GM23338 (cell line): ENCODE data around the gene CACNA2D1. TPM values are rescaled to one million over a fixed set of nuclear protein-coding genes. Genes with fewer than 3 reads are reported as not detected.

Experiments used
- ATAC-seq: fragments of 200-7000 bp; cut with Tn5 transposase; 3 replicates; pipeline ENCODE4 v1.9.1; 2020
- DNase-seq: peaks from one replicate; pipeline ENCODE4 v3.0.0-alpha.2; 2015; ENCODE audit warnings: low spot score
- H2AFZ ChIP-seq: fragments of 200-600 bp; sonication (generic); 2 replicates; pipeline ENCODE4 v1.8.0; 2016; ENCODE audit warnings: antibody characterized with exemption, mild to moderate bottlenecking, moderate library complexity
- H3F3A ChIP-seq: fragments of 200-600 bp; sonication (generic); replicated peaks from 2 replicates; pipeline ENCODE4 v1.8.0; 2017; ENCODE audit warnings: antibody characterized with exemption, mixed run types, low read depth
- H3K27ac ChIP-seq: fragments of 200-600 bp; sonication (generic); 2 replicates; pipeline ENCODE4 v1.6.1; 2016; ENCODE audit warnings: low read depth
- H3K27me3 ChIP-seq: fragments of 200-600 bp; sonication (generic); 2 replicates; pipeline ENCODE4 v1.8.0; 2016; ENCODE audit warnings: mild to moderate bottlenecking, mixed run types, moderate library complexity; ENCODE audit not compliant: insufficient read depth
- H3K36me3 ChIP-seq: fragments of 200-600 bp; sonication (generic); 2 replicates; pipeline ENCODE4 v1.8.0; 2016; ENCODE audit warnings: mild to moderate bottlenecking; ENCODE audit not compliant: insufficient read depth
- H3K4me1 ChIP-seq: fragments of 200-600 bp; sonication (generic); 2 replicates; pipeline ENCODE4 v1.8.0; 2016; ENCODE audit warnings: mild to moderate bottlenecking, moderate library complexity; ENCODE audit not compliant: insufficient read depth
- H3K4me2 ChIP-seq: fragments of 200-600 bp; sonication (generic); 2 replicates; pipeline ENCODE4 v1.7.1; 2017; ENCODE audit warnings: mixed run types
- H3K4me3 ChIP-seq: fragments of 200-600 bp; sonication (generic); 2 replicates; pipeline ENCODE4 v1.6.1; 2016; ENCODE audit warnings: mixed run types
- H3K79me2 ChIP-seq: fragments of 200-600 bp; sonication (generic); replicated peaks from 2 replicates; pipeline ENCODE4 v1.8.0; 2017; ENCODE audit warnings: mild to moderate bottlenecking; ENCODE audit not compliant: insufficient read depth
- H3K9me2 ChIP-seq: fragments of 200-600 bp; sonication (generic); 2 replicates; pipeline ENCODE4 v1.8.0; 2017; ENCODE audit not compliant: insufficient read depth
- H4K20me1 ChIP-seq: fragments of 200-600 bp; sonication (generic); replicated peaks from 2 replicates; pipeline ENCODE4 v1.8.0; 2017; ENCODE audit warnings: mild to moderate bottlenecking; ENCODE audit not compliant: insufficient read depth
- H3K27ac Mint-ChIP-seq: 2 replicates; pipeline ENCODE4 v1.8.0; 2020; ENCODE audit warnings: inconsistent platforms, mild to moderate bottlenecking, moderate library complexity, mixed read lengths
- H3K27me3 Mint-ChIP-seq: 3 replicates; pipeline ENCODE4 v1.8.0; 2022; ENCODE audit warnings: low read depth, mild to moderate bottlenecking, moderate library complexity, mixed read lengths, inconsistent platforms; ENCODE audit not compliant: insufficient read depth, poor library complexity
- H3K36me3 Mint-ChIP-seq: 3 replicates; pipeline ENCODE4 v1.8.0; 2021; ENCODE audit warnings: low read depth, mild to moderate bottlenecking, inconsistent platforms, moderate library complexity, mixed read lengths
- H3K4me1 Mint-ChIP-seq: 3 replicates; pipeline ENCODE4 v1.8.0; 2020; ENCODE audit warnings: mild to moderate bottlenecking, inconsistent platforms, mixed read lengths
- H3K4me3 Mint-ChIP-seq: 3 replicates; pipeline ENCODE4 v1.8.0; 2021; ENCODE audit warnings: moderate library complexity, mild to moderate bottlenecking, inconsistent platforms, mixed read lengths
- H3K9me3 Mint-ChIP-seq: 3 replicates; pipeline ENCODE4 v1.8.0; 2020; ENCODE audit warnings: moderate library complexity, mild to moderate bottlenecking, inconsistent platforms, mixed read lengths
- CTCF ChIP-seq, 2 experiments: fragments of 200-600 bp in 1 of 2; sonication (generic) in 1 of 2; conservative IDR thresholded peaks; 2 replicates each; pipeline versions ENCODE4 v1.5.1 to v1.6.1; 2016 to 2017; ENCODE audit warnings: antibody characterized with exemption in 2 of 2, low read depth in 2 of 2, mild to moderate bottlenecking in 2 of 2, moderate library complexity in 1 of 2
- EZH2 ChIP-seq: fragments of 200-600 bp; sonication (generic); IDR thresholded peaks from one replicate; pipeline ENCODE4 v1.8.0; 2017; ENCODE audit warnings: antibody characterized with exemption, mild to moderate bottlenecking, low read depth; ENCODE audit not compliant: unreplicated experiment
- EZH2phosphoT487 ChIP-seq: fragments of 200-600 bp; sonication (generic); IDR thresholded peaks from one replicate; pipeline ENCODE4 v1.8.1; 2018; ENCODE audit warnings: antibody characterized with exemption; ENCODE audit not compliant: unreplicated experiment
- JUNB ChIP-seq: IDR thresholded peaks from one replicate; pipeline ENCODE4 v1.6.1; 2016; ENCODE audit warnings: antibody characterized with exemption; ENCODE audit not compliant: unreplicated experiment
- NANOG ChIP-seq: IDR thresholded peaks from 2 replicates; pipeline ENCODE4 v1.6.1; 2016; ENCODE audit warnings: antibody characterized with exemption, borderline replicate concordance
- STAT1 ChIP-seq: IDR thresholded peaks from one replicate; pipeline ENCODE4 v1.6.1; 2016; ENCODE audit warnings: antibody characterized with exemption; ENCODE audit not compliant: unreplicated experiment
- ZNF462 ChIP-seq: fragments of 250-450 bp; sonication (Bioruptor Pico); IDR thresholded peaks from 2 replicates; pipeline ENCODE4 v1.5.0; 2020; ENCODE audit warnings: mild to moderate bottlenecking, moderate library complexity
- polyA plus RNA-seq: library from polyadenylated mRNA; unstranded; fragments of >200 nt; fragmentation: Nextera tagmentation; extraction: Ambion mirVana; gene quantifications from 2 replicates; pipeline ENCODE4 v1.2.1, GENCODE V29; 2016
- total RNA-seq: library from RNA; depleted of rRNA; stranded (reverse); fragments of >200 nt; shearing (Covaris generic); gene quantifications from 2 replicates; pipeline ENCODE4 v1.2.3, GENCODE V29; 2014

Gene CACNA2D1
- total and polyA plus RNA-seq, 2 experiments from 2014 or later, result 7.0 to 20.4 TPM

- H3K36me3 ChIP-seq, result no peaks in the 10 kb centered on the region
- no peaks in the 10 kb centered on the region for H3K9me2 ChIP-seq
- H3K36me3 Mint-ChIP-seq, result no peaks in the 10 kb centered on the region
- no peak overlapping the region for H2AFZ ChIP-seq
- H3F3A ChIP-seq, result no peaks in the 10 kb centered on the region
- H3K27ac ChIP-seq, result no peak overlapping the region
- H3K27me3 ChIP-seq, result no peaks in the 10 kb centered on the region
- no peaks in the 10 kb centered on the region for H3K4me1 ChIP-seq
- DNase-seq (no peak), ATAC-seq (no peak)
- no peaks in the 10 kb centered on the region for H3K4me1 Mint-ChIP-seq
- no peak overlapping the region for H3K27ac Mint-ChIP-seq
- no peaks in the 10 kb centered on the region for H3K79me2 ChIP-seq
- no peak overlapping the region for H3K4me3 ChIP-seq
- H3K4me3 Mint-ChIP-seq, result no peak overlapping the region
- no peak overlapping the region for H3K4me2 ChIP-seq
- H3K9me3 Mint-ChIP-seq, result no peaks in the 10 kb centered on the region
- H4K20me1 ChIP-seq, result no peaks in the 10 kb centered on the region
- peaks cover 2% of the 10 kb centered on the region for H3K27me3 Mint-ChIP-seq
- no peak for TF ChIP-seq CTCF (conservative IDR thresholded peaks at IDR 0.05; ENCODE audit: low read depth in 2 of 2)
- TF ChIP-seq ZNF462 (CRISPR knock-in tag), result no peak
These were observed 345.2 kb downstream of the CACNA2D1 start for GRCh38 chr7:82098414-82098813.

GRCh38 chr7:82091126-82091684, 352.4 kb downstream of the CACNA2D1 start:
- no peak overlapping the region for H3K4me3 ChIP-seq
- no peak for DNase-seq
- H3K79me2 ChIP-seq, result no peaks in the 10 kb centered on the region
- no peaks in the 10 kb centered on the region for H3K4me1 Mint-ChIP-seq
- no peaks in the 10 kb centered on the region for H3K9me2 ChIP-seq
- H3K27me3 ChIP-seq, result no peaks in the 10 kb centered on the region
- no peak overlapping the region for H3K4me2 ChIP-seq
- H3F3A ChIP-seq, result no peaks in the 10 kb centered on the region
- no peaks in the 10 kb centered on the region for H3K27me3 Mint-ChIP-seq
- no peaks in the 10 kb centered on the region for H3K9me3 Mint-ChIP-seq
- H2AFZ ChIP-seq, result no peak overlapping the region
- H3K27ac Mint-ChIP-seq, result no peak overlapping the region
- H3K4me1 ChIP-seq, result no peaks in the 10 kb centered on the region
- no peaks in the 10 kb centered on the region for H3K36me3 Mint-ChIP-seq
- no peak overlapping the region for H3K4me3 Mint-ChIP-seq
- ATAC-seq, result no peak
- H4K20me1 ChIP-seq, result no peaks in the 10 kb centered on the region
- no peaks in the 10 kb centered on the region for H3K36me3 ChIP-seq
- H3K27ac ChIP-seq, result no peak overlapping the region
- TF ChIP-seq EZH2phosphoT487 (no peak), NANOG (no peak), CTCF (conservative IDR thresholded peaks at IDR 0.05; ENCODE audit: low read depth in 2 of 2) (no peak), JUNB (no peak), STAT1 (no peak), EZH2 (no peak)
